ENCODE data around the gene RAB40A. TPM values are rescaled to one million over a fixed set of nuclear protein-coding genes. Genes with fewer than 3 reads are reported as not detected.

Gene RAB40A
- total and polyA plus RNA-seq, 2 donors (not counting 1 experiment from before 2014, with no cell fraction given): 0.15 to 0.67 TPM

DNA sequence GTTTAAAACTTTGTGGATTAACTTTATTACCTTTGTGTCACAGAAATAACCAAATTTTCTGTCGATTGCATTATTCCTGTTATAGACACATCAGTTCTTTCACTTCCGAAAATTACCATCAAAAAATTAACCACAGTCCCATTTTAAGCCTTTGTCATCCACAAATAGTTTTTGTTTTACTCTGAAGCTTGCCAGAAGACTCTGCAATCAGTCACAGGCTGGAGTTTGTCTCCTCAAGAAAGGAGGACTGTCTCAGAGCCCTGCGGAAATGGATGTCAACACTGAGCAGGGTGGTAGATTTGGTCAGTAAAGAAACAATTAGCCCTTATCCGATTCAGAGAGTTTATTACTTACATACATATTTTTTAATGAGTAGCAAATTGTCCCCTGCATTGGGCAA lies 45.9 kb upstream of the RAB40A start:
- Mint-ChIP-seq H3K4me1 (peaks cover 1% of the 10 kb centered on the region), H3K4me3 (no peak overlapping the region), H3K27ac (no peak overlapping the region), H3K9me3 (ENCODE audit: insufficient read depth) (no peaks in the 10 kb centered on the region), H3K27me3 (no peaks in the 10 kb centered on the region)
- Histone ChIP-seq H4K20me1 (ENCODE audit: control insufficient read depth, insufficient read depth, low read length, poor library complexity, severe bottlenecking) (no peaks in the 10 kb centered on the region), H3K9me3 (ENCODE audit: control extremely low read depth in 1 of 3, control insufficient read depth in 2 of 3, insufficient read depth in 1 of 3, low read length in 2 of 3) (no peaks in the 10 kb centered on the region), H3K27ac (ENCODE audit: low read length in 2 of 2) (no peak overlapping the region), H3K4me3 (ENCODE audit: control extremely low read depth in 1 of 5, extremely low read depth in 1 of 5, insufficient read depth in 1 of 5, low read depth in 2 of 5, low read length in 4 of 5) (no peak overlapping the region), H3K4me2 (replicated peaks; ENCODE audit: low read depth, low read length, poor library complexity, severe bottlenecking) (no peak overlapping the region), H3K9ac (ENCODE audit: low read length) (no peak overlapping the region), H3K27me3 (replicated peaks in 1 of 4; ENCODE audit: control extremely low read depth in 1 of 4, control insufficient read depth in 3 of 4, insufficient read depth in 4 of 4, low read length in 3 of 4) (peaks cover 0 to 2% (median 0%) of the 10 kb centered on the region in 4 experiments), H3K4me1 (ENCODE audit: control insufficient read depth in 2 of 2, insufficient read depth in 2 of 2, low read length in 2 of 2) (no peaks in the 10 kb centered on the region), H3K79me2 (ENCODE audit: control insufficient read depth, insufficient read depth, low read length) (no peaks in the 10 kb centered on the region), H3K36me3 (replicated peaks in 1 of 2; ENCODE audit: control extremely low read depth in 1 of 2, control insufficient read depth in 1 of 2, extremely low read depth in 1 of 2, insufficient read depth in 2 of 2, low read length in 1 of 2) (no peaks in the 10 kb centered on the region), H2AFZ (ENCODE audit: insufficient read depth, low read depth, low read length, poor library complexity, severe bottlenecking) (no peak overlapping the region)
- no peak for DNase-seq
- intact Hi-C loops (cut with micrococcal nuclease): no loop called here
- CTCF ChIA-PET: no interaction called here
- no CpG with 5 or more reads among the region's 4 CpGs for WGBS (ENCODE audit: insufficient coverage)
- ATAC-seq (ENCODE audit: low read depth): no peak
- TF ChIP-seq, protein P1, sequence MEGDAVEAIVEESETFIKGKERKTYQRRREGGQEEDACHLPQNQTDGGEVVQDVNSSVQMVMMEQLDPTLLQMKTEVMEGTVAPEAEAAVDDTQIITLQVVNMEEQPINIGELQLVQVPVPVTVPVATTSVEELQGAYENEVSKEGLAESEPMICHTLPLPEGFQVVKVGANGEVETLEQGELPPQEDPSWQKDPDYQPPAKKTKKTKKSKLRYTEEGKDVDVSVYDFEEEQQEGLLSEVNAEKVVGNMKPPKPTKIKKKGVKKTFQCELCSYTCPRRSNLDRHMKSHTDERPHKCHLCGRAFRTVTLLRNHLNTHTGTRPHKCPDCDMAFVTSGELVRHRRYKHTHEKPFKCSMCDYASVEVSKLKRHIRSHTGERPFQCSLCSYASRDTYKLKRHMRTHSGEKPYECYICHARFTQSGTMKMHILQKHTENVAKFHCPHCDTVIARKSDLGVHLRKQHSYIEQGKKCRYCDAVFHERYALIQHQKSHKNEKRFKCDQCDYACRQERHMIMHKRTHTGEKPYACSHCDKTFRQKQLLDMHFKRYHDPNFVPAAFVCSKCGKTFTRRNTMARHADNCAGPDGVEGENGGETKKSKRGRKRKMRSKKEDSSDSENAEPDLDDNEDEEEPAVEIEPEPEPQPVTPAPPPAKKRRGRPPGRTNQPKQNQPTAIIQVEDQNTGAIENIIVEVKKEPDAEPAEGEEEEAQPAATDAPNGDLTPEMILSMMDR (IDR thresholded peaks at IDR 0.05): no peak
- no peak for TF ChIP-seq EZH2 (IDR thresholded peaks at IDR 0.05; ENCODE audit: borderline replicate concordance, insufficient read depth, low read depth, low read length, poor library complexity, severe bottlenecking)
- POLR2A ChIA-PET: no interaction called here

DNA sequence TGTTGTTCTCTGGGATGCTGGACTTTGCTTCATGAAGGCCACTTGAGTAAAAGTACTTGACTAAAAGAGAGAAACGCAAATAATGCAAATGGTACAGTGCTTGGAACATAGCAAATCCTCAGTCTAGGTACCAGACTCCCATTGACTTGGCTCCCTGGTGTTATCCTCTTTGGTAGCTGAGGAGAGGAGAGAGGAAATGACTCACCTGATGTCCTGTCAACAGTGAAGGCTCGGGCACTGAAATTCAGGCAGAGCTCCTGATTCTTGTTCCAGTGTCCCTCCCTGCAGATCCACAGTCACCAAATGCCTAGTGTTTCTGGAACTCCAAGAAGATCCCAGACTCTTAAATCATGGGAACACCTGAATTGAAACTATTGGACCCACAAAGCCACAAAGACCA lies 43.5 kb upstream of the RAB40A start:
- no peak overlapping the region for H3K4me3 Mint-ChIP-seq
- intact Hi-C loops (cut with micrococcal nuclease): no loop called here
- ATAC-seq (ENCODE audit: low read depth): no peak
- no CpG with 5 or more reads among the region's 2 CpGs for WGBS (ENCODE audit: insufficient coverage)
- no peak overlapping the region for H3K4me3 ChIP-seq (ENCODE audit: control extremely low read depth in 1 of 5, extremely low read depth in 1 of 5, insufficient read depth in 1 of 5, low read depth in 2 of 5, low read length in 4 of 5)
- no peaks in the 10 kb centered on the region for H4K20me1 ChIP-seq (ENCODE audit: control insufficient read depth, insufficient read depth, low read length, poor library complexity, severe bottlenecking)
- TF ChIP-seq, protein P1 (IDR thresholded peaks at IDR 0.05): no peak
- TF ChIP-seq EZH2 (IDR thresholded peaks at IDR 0.05; ENCODE audit: borderline replicate concordance, insufficient read depth, low read depth, low read length, poor library complexity, severe bottlenecking): no peak
- no peak overlapping the region for H3K27ac Mint-ChIP-seq
- H3K9me3 ChIP-seq (ENCODE audit: control extremely low read depth in 1 of 3, control insufficient read depth in 2 of 3, insufficient read depth in 1 of 3, low read length in 2 of 3): no peaks in the 10 kb centered on the region
- ChIA-PET CTCF (no interaction called here), POLR2A (no interaction called here)
- H3K27ac ChIP-seq (ENCODE audit: low read length in 2 of 2): no peak overlapping the region
- H3K4me1 Mint-ChIP-seq: peaks cover 1% of the 10 kb centered on the region
- H3K79me2 ChIP-seq (ENCODE audit: control insufficient read depth, insufficient read depth, low read length): no peaks in the 10 kb centered on the region
- no peak overlapping the region for H2AFZ ChIP-seq (ENCODE audit: insufficient read depth, low read depth, low read length, poor library complexity, severe bottlenecking)
- no peaks in the 10 kb centered on the region for H3K36me3 ChIP-seq (replicated peaks in 1 of 2; ENCODE audit: control extremely low read depth in 1 of 2, control insufficient read depth in 1 of 2, extremely low read depth in 1 of 2, insufficient read depth in 2 of 2, low read length in 1 of 2)
- H3K9me3 Mint-ChIP-seq (ENCODE audit: insufficient read depth): no peaks in the 10 kb centered on the region
- H3K27me3 Mint-ChIP-seq: no peaks in the 10 kb centered on the region
- no peaks in the 10 kb centered on the region for H3K4me1 ChIP-seq (ENCODE audit: control insufficient read depth in 2 of 2, insufficient read depth in 2 of 2, low read length in 2 of 2)
- peaks cover 0 to 2% (median 0%) of the 10 kb centered on the region in 4 experiments for H3K27me3 ChIP-seq (replicated peaks in 1 of 4; ENCODE audit: control extremely low read depth in 1 of 4, control insufficient read depth in 3 of 4, insufficient read depth in 4 of 4, low read length in 3 of 4)
- DNase-seq: no peak
- no peak overlapping the region for H3K9ac ChIP-seq (ENCODE audit: low read length)
- H3K4me2 ChIP-seq (replicated peaks; ENCODE audit: low read depth, low read length, poor library complexity, severe bottlenecking): no peak overlapping the region
